OCI-LY3 (cell line): Measurements from ENCODE around the gene ERC2.

Experiments used
- H2AFZ ChIP-seq: fragments of 200-600, 300-600 bp; shearing (Covaris generic); 2 replicates; pipeline ENCODE4 v1.6.0; 2014; ENCODE audit warnings: antibody characterized with exemption, low read depth, low read length
- H3K27ac ChIP-seq: fragments of 200-600, 300-600 bp; sonication (generic); 2 replicates; pipeline ENCODE4 v1.5.1; 2014; ENCODE audit warnings: mild to moderate bottlenecking, low read length, moderate library complexity, mixed read lengths
- H3K27me3 ChIP-seq: fragments of 200-600, 300-600 bp; sonication (generic); 2 replicates; pipeline ENCODE4 v1.6.1; 2014; ENCODE audit warnings: low read depth, low read length, mixed read lengths
- H3K36me3 ChIP-seq: fragments of 200-600, 300-600 bp; sonication (generic); replicated peaks from 2 replicates; pipeline ENCODE3; 2014; ENCODE audit warnings: low read depth, low read length, mixed read lengths
- H3K4me1 ChIP-seq: fragments of 300-600, 200-600 bp; sonication (generic); 2 replicates; pipeline ENCODE4 v1.6.1; 2014; ENCODE audit warnings: low read length, mixed read lengths
- H3K4me2 ChIP-seq: fragments of 200-600, 300-600 bp; sonication (generic); 2 replicates; pipeline ENCODE4 v1.6.1; 2014; ENCODE audit warnings: low read length, mixed read lengths
- H3K4me3 ChIP-seq: fragments of 300-600, 200-600 bp; sonication (generic); 2 replicates; pipeline ENCODE4 v1.5.1; 2014; ENCODE audit warnings: antibody characterized with exemption, mild to moderate bottlenecking, low read length, moderate library complexity
- H3K79me2 ChIP-seq: fragments of 300-600, 200-600 bp; shearing (Covaris generic); 2 replicates; pipeline ENCODE4 v1.6.1; 2014; ENCODE audit warnings: mild to moderate bottlenecking, low read length, mixed read lengths
- H3K9ac ChIP-seq: fragments of 300-600, 200-600 bp; shearing (Covaris generic); 2 replicates; pipeline ENCODE4 v1.6.0; 2014; ENCODE audit warnings: mild to moderate bottlenecking, low read length, moderate library complexity
- H3K9me3 ChIP-seq: fragments of 200-600, 300-600 bp; shearing (Covaris generic); 2 replicates; pipeline ENCODE4 v1.6.1; 2014; ENCODE audit warnings: low read length, mixed read lengths; ENCODE audit not compliant: insufficient read depth
- H4K20me1 ChIP-seq: fragments of 200-600, 300-600 bp; sonication (generic); 2 replicates; pipeline ENCODE4 v1.6.1; 2016; ENCODE audit warnings: low read length, mixed read lengths; ENCODE audit not compliant: insufficient read depth
- EZH2phosphoT487 ChIP-seq: fragments of 200-600 bp; shearing (Covaris generic); IDR thresholded peaks from 2 replicates; pipeline ENCODE4 v1.6.1; 2018; ENCODE audit warnings: antibody characterized with exemption, mixed run types, low read depth
- TF ChIP-seq, protein P1 (sequence below): fragments of 200-600, 300-600 bp; sonication (generic); IDR thresholded peaks from 2 replicates; pipeline ENCODE4 v1.5.1; 2014; ENCODE audit warnings: antibody characterized with exemption, low read length, low read depth

The ERC2 gene

DNA sequence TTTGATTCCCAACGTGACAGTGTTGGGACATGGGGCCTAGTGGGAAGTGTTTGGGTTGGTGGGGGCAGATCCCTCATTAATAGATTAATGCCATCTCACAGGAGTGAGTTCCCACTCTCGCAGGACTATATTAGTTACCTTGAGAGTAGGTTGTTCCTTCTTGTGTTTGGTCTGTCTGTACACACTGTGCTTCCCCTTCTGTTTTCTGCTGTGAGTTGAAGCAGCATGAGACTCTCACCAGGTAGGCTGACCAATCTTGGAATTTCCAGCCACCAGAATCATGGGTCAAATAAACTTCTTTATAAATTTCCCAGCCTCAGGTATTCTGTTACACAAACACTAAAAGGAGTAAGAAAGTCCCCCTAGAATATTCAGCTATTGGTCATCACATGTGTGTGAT lies 145.4 kb downstream of the ERC2 start:
- no peaks in the 10 kb centered on the region for H4K20me1 ChIP-seq
- H3K9ac ChIP-seq: no peak overlapping the region
- no peaks in the 10 kb centered on the region for H3K79me2 ChIP-seq
- no peaks in the 10 kb centered on the region for H3K36me3 ChIP-seq
- H3K9me3 ChIP-seq: no peaks in the 10 kb centered on the region
- no peak overlapping the region for H3K4me3 ChIP-seq
- no peak overlapping the region for H3K4me2 ChIP-seq
- no peaks in the 10 kb centered on the region for H3K4me1 ChIP-seq
- H3K27ac ChIP-seq: no peak overlapping the region
- TF ChIP-seq, protein P1, sequence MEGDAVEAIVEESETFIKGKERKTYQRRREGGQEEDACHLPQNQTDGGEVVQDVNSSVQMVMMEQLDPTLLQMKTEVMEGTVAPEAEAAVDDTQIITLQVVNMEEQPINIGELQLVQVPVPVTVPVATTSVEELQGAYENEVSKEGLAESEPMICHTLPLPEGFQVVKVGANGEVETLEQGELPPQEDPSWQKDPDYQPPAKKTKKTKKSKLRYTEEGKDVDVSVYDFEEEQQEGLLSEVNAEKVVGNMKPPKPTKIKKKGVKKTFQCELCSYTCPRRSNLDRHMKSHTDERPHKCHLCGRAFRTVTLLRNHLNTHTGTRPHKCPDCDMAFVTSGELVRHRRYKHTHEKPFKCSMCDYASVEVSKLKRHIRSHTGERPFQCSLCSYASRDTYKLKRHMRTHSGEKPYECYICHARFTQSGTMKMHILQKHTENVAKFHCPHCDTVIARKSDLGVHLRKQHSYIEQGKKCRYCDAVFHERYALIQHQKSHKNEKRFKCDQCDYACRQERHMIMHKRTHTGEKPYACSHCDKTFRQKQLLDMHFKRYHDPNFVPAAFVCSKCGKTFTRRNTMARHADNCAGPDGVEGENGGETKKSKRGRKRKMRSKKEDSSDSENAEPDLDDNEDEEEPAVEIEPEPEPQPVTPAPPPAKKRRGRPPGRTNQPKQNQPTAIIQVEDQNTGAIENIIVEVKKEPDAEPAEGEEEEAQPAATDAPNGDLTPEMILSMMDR: no peak
- no peak for TF ChIP-seq EZH2phosphoT487
- H2AFZ ChIP-seq: no peak overlapping the region
- peaks cover 14% of the 10 kb centered on the region for H3K27me3 ChIP-seq

DNA sequence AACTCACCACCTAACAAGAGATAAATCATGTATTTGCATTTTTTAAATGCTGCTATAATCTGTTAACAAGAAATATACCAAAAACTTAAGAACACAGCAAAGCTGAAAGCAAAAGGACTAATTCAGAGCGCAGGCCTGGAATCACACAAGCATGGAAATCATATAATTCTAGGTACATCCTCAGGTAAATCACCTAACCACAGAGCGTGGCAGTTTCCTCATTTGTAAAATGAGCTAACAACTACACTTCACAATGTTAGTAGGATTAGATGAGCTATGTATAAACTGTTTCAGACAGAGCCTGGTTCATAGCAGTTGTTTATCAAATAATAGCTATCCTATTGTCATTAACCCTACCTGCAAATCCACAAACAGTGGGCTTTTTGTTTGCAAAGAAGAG lies 146.4 kb downstream of the ERC2 start:
- Histone ChIP-seq H4K20me1 (no peaks in the 10 kb centered on the region), H3K4me2 (no peak overlapping the region), H3K27me3 (peaks cover 9% of the 10 kb centered on the region), H2AFZ (no peak overlapping the region), H3K79me2 (no peaks in the 10 kb centered on the region), H3K9ac (no peak overlapping the region), H3K4me1 (no peaks in the 10 kb centered on the region), H3K9me3 (no peaks in the 10 kb centered on the region), H3K27ac (no peak overlapping the region), H3K36me3 (no peaks in the 10 kb centered on the region), H3K4me3 (no peak overlapping the region)
- TF ChIP-seq, protein P1: no peak
- no peak for TF ChIP-seq EZH2phosphoT487

DNA sequence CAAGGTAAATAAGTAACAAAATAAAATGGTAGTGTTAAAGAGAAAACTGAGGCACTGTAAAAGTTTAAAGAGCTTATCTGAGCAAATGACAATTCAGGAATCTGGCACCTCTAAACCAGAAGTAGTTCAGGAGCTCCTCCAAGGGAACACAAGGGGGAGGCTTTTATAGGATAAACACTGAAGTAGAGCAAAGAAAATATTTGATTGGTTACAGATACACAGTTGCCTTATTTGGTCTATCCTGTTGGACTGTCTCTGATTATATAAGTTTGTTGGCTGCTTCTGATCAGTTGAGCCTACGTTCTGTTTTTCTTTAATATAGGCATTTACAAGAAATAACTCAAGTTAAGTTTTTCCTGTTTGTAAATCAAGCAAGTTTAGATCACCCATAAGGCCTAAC lies 146.9 kb downstream of the ERC2 start:
- Histone ChIP-seq H3K79me2 (no peaks in the 10 kb centered on the region), H3K27me3 (peaks cover 9% of the 10 kb centered on the region), H3K4me3 (no peak overlapping the region), H2AFZ (no peak overlapping the region), H3K27ac (no peak overlapping the region), H4K20me1 (no peaks in the 10 kb centered on the region), H3K9me3 (no peaks in the 10 kb centered on the region), H3K4me1 (no peaks in the 10 kb centered on the region), H3K9ac (no peak overlapping the region), H3K36me3 (no peaks in the 10 kb centered on the region), H3K4me2 (no peak overlapping the region)
- TF ChIP-seq, protein P1: no peak
- no peak for TF ChIP-seq EZH2phosphoT487

DNA sequence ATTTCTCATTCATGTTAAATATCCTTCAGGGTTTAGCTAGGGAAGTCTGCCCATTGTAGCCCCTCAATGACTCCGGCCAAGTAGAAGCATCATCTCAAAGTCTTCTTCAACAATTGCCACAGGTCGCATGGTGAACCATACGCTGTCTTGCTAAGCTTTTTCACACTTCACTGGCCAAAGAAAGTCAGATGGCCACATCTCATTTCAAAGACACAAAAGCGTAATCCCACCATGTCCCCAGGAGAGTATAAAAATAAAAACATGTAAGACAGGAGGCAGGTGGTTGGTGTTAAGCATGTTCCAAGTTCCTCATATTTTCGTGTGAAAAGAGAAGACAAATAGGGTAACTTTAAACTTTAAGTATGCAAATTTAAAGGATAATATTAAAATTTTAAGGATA lies 147.4 kb downstream of the ERC2 start:
- Histone ChIP-seq H3K4me3 (no peak overlapping the region), H2AFZ (no peak overlapping the region), H3K27me3 (peaks cover 11% of the 10 kb centered on the region), H3K27ac (no peak overlapping the region), H3K4me2 (no peak overlapping the region), H4K20me1 (no peaks in the 10 kb centered on the region), H3K9me3 (no peaks in the 10 kb centered on the region), H3K4me1 (no peaks in the 10 kb centered on the region), H3K9ac (no peak overlapping the region), H3K36me3 (no peaks in the 10 kb centered on the region), H3K79me2 (no peaks in the 10 kb centered on the region)
- TF ChIP-seq, protein P1: no peak
- no peak for TF ChIP-seq EZH2phosphoT487
